NOMO-1 (cell line): ENCODE results near the gene PRDX6.
A peak's percentile ranks its signal among the peaks of the same experiment; 100 is the strongest.
"Not testable (repeated sequence)": the region's sequence is repeated elsewhere in the genome, so short reads cannot be mapped to it uniquely, and the experiment has no call there.

Experiments used
- DNase-seq, 2 experiments: peaks; one replicate each; lab custom pipeline; 2025; ENCODE audit not compliant: unreplicated experiment in 2 of 2; lab: John Stamatoyannopoulos, UW

PRDX6 gene

DNA sequence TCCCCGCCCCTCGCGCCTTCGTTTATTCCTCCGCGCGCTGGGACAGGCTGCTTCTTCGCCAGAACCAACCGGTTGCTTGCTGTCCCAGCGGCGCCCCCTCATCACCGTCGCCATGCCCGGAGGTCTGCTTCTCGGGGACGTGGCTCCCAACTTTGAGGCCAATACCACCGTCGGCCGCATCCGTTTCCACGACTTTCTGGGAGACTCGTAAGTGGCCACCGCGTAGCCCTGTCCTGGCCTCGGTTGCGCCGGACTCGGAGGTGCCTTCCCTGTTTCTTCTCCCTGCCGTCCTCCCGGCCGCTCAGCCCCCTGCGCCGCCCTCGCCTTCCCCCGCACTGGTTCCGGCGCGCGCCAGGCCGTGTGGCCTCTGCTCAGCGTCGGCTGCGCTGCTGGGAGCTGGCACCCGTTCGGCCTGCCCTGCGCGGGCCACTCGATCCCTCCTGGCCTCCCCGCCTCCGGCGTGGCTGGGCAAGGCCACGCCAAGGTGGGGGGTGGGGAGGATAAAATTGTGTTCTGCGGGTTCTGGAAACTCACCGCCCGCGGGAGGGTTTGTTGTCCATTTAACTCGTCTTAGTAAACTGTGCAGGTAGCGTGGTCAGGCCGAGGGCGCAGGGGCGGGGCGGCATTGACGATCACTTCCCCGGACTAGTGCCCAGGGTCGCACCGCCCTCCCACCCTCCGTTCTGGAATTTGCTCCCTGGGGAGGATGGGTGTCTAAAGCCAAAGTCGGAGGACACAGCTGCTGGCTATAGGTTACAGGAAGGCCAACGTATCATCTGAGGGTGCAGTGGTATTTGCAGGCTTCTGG, at the start of gene PRDX6:
Gene PRDX6, plus strand, starts transcription at position 50 of the 808 bp plus-strand sequence. Its CDS starts 63 bp downstream, at position 113.
- peak; percentile 86 to 90 for DNase-seq

DNA sequence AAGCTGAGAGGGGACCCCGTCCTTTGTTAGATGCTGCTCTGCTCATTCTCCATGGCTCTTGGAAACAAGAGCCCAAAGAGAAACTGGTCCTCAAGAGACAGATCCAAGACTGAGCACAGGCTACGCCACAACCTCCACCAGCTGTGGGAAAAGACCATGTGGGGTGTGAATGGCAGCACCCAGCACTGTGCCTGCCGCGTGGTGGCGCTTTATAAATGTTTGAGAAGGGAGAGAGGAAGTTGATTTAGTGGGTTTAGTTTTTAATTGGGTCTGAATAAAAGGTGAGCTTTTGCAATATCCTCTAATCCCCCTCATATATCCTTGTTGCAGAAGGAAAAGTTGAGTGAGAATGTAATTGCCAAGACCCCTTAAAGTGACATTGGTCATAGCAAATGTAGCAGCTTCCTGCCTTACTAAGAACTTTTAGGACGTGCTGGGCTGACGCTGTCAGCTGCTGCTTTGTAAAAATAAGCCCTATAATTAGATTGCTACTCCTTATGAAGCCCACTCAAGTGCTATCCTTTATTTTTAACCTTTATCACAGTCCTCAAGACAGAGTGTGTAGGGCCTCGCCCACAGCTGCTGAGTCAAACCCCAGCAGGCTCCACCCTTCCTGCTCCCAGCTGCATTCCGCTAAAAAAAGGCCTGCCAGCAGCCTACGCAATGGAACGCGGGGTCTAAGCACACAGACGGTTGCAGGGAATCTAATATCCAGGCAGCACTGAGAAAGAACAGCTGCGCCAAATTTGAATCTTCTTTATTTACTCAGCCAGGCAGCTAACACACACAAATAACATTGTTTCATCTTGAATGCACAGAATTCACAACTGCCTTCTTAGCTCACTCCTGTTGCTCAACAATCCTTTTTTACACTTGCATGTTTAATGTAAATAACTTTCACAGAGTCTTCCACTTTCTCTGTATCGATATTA, 47.4 kb upstream of the PRDX6 start:
- peak; percentile 57 to 63 for DNase-seq

- no peak for DNase-seq
Measured at GRCh38 chr1:173430677-173431303, 46.3 kb upstream of the PRDX6 start.

- DNase-seq, result peak; percentile 38 to 68
Measured at GRCh38 chr1:173431304-173432045, 45.7 kb upstream of the PRDX6 start.

- DNase-seq, result no peak
Measured at GRCh38 chr1:173432331-173432730, 44.8 kb upstream of the PRDX6 start.

GRCh38 chr1:173433751-173434326, 43.3 kb upstream of the PRDX6 start:
- no peak for DNase-seq

- DNase-seq, result no peak
Measured at GRCh38 chr1:173436841-173437428, 40.2 kb upstream of the PRDX6 start.

- DNase-seq, result no peak
Measured at GRCh38 chr1:173438675-173439074, 38.5 kb upstream of the PRDX6 start.

GRCh38 chr1:173440430-173440829, 36.7 kb upstream of the PRDX6 start:
- no peak for DNase-seq

DNA sequence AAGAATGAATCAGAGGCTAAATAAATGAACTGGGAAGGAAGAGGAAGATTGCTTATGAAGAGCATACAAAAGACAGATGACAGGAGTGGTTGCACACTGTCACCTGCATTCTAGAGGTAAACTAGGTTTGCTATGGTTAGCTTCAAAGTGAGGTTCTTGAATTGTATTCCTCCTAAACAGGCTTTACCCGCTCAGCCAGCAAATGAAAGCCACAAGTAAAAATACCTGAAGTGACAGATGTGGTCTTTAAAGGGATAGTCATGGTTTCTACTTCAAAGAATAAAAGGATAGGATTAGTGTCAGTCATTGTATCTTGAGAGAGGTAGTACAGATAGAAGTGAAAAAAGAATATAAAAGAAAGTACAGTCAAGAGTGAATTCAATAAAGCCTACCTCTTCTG, 32.4 kb upstream of the PRDX6 start:
- no peak for DNase-seq

DNA sequence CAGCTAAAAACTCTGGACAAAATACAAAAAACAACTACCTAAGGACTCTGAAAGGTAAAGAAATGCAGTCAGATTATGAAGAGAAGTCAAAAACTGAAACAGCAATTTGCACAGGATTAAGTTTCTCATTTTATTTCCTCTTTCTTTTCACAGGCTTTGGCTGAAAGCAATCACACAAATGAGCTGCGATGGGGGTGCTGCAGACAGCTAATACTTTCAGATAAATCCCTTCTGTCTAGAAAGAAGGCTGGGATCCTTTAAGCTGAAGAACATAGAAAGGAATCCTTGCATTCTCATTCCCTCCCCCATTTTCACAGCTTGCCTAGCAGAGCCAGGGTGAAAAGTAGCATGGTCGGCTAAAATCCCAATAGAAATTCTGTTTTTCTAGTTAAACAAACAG, 32.0 kb upstream of the PRDX6 start:
- no peak for DNase-seq

DNA sequence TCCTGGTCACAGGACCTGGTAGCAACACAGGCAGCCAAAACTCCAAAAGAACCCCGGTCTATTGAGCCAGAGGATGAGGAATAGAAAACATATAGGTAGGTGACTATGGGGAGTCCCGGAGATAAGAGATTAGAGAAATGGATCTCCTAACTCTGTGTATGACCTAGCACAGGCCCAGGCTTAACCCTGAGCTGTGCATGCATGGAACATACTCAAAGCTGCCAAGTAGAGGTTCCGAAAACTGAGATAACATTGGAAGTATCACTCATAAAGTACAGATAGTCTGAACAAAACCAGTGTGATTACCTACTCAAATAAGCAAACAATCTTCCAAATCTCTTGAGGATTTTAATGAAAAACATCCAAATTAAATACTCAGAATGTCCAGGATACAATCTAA, 31.5 kb upstream of the PRDX6 start:
- no peak for DNase-seq

DNA sequence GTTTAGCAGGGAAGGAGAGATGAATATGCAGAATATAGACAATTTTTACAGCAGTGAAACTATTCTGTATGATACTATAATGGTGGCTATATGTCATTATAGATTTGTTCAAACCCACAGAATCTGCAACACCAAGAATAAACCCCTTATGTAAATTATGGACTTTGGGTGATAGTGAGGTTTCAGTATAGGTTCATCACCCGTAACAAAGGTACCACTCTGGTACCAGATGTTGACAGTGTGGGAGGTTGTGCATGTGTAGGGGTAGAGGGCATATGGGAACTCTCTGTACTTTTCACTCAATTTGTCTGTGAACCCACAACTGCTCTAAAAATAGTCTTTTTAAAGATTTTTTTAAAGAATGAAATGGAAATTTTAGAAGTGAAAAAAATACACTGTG, 29.9 kb upstream of the PRDX6 start:
- no peak for DNase-seq

DNA sequence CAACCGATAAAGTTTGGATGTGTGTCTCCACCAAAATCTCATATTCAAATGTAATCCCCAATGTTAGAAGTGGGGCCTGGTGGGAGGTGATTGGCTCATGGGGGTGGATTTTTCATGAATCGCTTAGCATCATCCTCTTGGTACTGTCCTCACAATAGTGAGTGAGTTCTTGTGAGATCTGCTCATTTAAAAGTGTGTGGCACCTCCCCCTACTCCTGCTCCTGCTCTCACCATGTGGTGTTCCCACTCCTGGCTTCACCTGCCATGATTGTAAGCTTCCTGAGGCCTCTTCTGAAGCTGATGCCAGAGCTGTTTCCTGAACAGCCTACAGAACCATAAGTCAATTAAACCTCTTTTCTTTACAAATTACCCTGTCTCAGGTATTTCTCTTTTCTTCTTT, 28.2 kb upstream of the PRDX6 start:
- DNase-seq, result no peak

GRCh38 chr1:173451981-173452380, 25.2 kb upstream of the PRDX6 start:
- DNase-seq, result no peak

GRCh38 chr1:173453982-173454381, 23.2 kb upstream of the PRDX6 start:
- DNase-seq, result no peak

- no peak for DNase-seq
Measured at GRCh38 chr1:173454966-173455524, 22.1 kb upstream of the PRDX6 start.

DNA sequence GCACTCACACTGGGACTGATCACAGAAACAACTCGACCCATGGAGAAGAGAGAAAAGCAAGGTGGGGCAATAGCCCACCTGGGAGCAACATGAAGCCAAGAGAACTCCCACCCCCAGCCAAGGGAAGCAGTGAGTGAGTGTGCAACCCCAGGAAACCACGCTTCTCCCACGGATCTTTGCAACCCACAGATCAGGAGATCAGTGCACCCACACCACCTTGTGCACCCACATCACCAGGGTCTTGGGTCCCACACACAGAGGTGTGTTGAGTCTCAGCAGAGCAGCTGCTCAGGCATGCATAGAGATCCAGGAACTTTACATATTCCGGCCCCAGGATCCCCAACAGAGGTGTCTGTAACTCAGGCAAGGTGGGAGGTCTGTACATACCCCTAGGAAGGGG, 17.2 kb upstream of the PRDX6 start:
- no peak for DNase-seq

- DNase-seq, result not testable (repeated sequence)
Measured at GRCh38 chr1:173462666-173463065, 14.5 kb upstream of the PRDX6 start.
